Breast epithelium (tissue), 3 donors: ENCODE results near the gene POLA1.

ENCODE experiments used
- POLR2A ChIP-seq: fragments of 450-650 bp; IDR thresholded peaks from one replicate; pipeline ENCODE4 v1.6.1; 2016; ENCODE audit warnings: antibody characterized with exemption, mild to moderate bottlenecking, moderate library complexity
- POLR2AphosphoS5 ChIP-seq, 3 donors: sonication (generic); formaldehyde crosslinking; IDR thresholded peaks; one replicate each; pipeline ENCODE4 v1.6.1; 2017; ENCODE audit warnings: antibody characterized with exemption in 3 of 3
- TF ChIP-seq, protein P1 (sequence below), 3 donors: fragments of 450-650 bp; IDR thresholded peaks; one replicate each; pipeline ENCODE4 v1.5.1; 2016 to 2017; ENCODE audit warnings: antibody characterized with exemption in 3 of 3, mild to moderate bottlenecking in 3 of 3, moderate library complexity in 3 of 3

DNA sequence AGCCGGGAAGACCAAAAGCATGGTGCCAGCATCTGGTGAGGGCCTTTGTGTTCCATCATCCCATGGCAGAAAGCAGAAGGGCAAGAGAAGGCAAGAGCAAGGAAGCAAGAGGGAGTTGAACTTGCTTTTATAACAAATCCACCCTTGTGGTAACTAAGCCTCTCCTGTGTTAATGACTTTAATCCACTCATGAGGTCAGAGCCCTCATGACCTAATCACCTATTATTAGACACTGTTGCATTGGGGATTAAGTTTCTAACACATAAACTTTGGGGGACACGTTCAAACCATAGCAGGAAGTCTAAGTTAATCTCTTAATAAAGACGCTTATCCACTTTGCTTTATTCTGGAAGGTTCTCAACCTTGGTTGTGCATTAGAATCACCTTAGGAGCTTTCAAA, 34.1 kb upstream of the POLA1 start:
- TF ChIP-seq, protein P1, sequence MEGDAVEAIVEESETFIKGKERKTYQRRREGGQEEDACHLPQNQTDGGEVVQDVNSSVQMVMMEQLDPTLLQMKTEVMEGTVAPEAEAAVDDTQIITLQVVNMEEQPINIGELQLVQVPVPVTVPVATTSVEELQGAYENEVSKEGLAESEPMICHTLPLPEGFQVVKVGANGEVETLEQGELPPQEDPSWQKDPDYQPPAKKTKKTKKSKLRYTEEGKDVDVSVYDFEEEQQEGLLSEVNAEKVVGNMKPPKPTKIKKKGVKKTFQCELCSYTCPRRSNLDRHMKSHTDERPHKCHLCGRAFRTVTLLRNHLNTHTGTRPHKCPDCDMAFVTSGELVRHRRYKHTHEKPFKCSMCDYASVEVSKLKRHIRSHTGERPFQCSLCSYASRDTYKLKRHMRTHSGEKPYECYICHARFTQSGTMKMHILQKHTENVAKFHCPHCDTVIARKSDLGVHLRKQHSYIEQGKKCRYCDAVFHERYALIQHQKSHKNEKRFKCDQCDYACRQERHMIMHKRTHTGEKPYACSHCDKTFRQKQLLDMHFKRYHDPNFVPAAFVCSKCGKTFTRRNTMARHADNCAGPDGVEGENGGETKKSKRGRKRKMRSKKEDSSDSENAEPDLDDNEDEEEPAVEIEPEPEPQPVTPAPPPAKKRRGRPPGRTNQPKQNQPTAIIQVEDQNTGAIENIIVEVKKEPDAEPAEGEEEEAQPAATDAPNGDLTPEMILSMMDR (IDR thresholded peaks at IDR 0.05), result no peak
- no peak for TF ChIP-seq POLR2AphosphoS5 (IDR thresholded peaks at IDR 0.05)
- TF ChIP-seq POLR2A, result no peak
